Activated CD8-positive, alpha-beta memory T cell treated with anti-CD3 and anti-CD28 coated beads, Interleukin-2, amount 50 U/mL, for 24 hours (primary cell): ENCODE data around the gene TMEM150A.
A peak's percentile ranks its signal among the peaks of the same experiment; 100 is the strongest.
"Not testable (repeated sequence)": the region's sequence is repeated elsewhere in the genome, so short reads cannot be mapped to it uniquely, and the experiment has no call there.

Experiments
- DNase-seq: peaks from one replicate; pipeline ENCODE4 v3.0.0-alpha.2; 2020; ENCODE audit errors: extremely low read depth

Gene TMEM150A

GRCh38 chr2:85602476-85603234 lies at the start of gene TMEM150A:
Gene TMEM150A (minus strand): TSS chr2:85602698. CDS start chr2:85601948, 750 bp downstream.
- peak; percentile 67 for DNase-seq

GRCh38 chr2:85652056-85652455 lies 49.6 kb upstream of the TMEM150A start:
- DNase-seq = no peak

GRCh38 chr2:85651097-85651496 lies 48.6 kb upstream of the TMEM150A start:
- no peak for DNase-seq

GRCh38 chr2:85650456-85650855 lies 48.0 kb upstream of the TMEM150A start:
- no peak for DNase-seq

- DNase-seq = no peak
Observed at GRCh38 chr2:85649201-85650190, 47.0 kb upstream of the TMEM150A start.

- DNase-seq = no peak
Observed at GRCh38 chr2:85648619-85649018, 46.1 kb upstream of the TMEM150A start.

- DNase-seq = no peak
Observed at GRCh38 chr2:85647823-85648526, 45.5 kb upstream of the TMEM150A start.

GRCh38 chr2:85646166-85646565 lies 43.7 kb upstream of the TMEM150A start:
- no peak for DNase-seq

- DNase-seq = no peak
Observed at GRCh38 chr2:85644909-85645308, 42.4 kb upstream of the TMEM150A start.

- no peak for DNase-seq
Observed at GRCh38 chr2:85642725-85643124, 40.2 kb upstream of the TMEM150A start.

GRCh38 chr2:85635636-85636035 lies 33.1 kb upstream of the TMEM150A start:
- DNase-seq = no peak

- no peak for DNase-seq
Observed at GRCh38 chr2:85635011-85635410, 32.5 kb upstream of the TMEM150A start.

GRCh38 chr2:85631316-85631715 lies 28.8 kb upstream of the TMEM150A start:
- no peak for DNase-seq

GRCh38 chr2:85628658-85629057 lies 26.2 kb upstream of the TMEM150A start:
- no peak for DNase-seq

GRCh38 chr2:85623991-85624390 lies 21.5 kb upstream of the TMEM150A start:
- no peak for DNase-seq

- DNase-seq = no peak
Observed at GRCh38 chr2:85621338-85621737, 18.8 kb upstream of the TMEM150A start.

GRCh38 chr2:85619617-85620016 lies 17.1 kb upstream of the TMEM150A start:
- no peak for DNase-seq

- DNase-seq = not testable (repeated sequence)
Observed at GRCh38 chr2:85617723-85618122, 15.2 kb upstream of the TMEM150A start.

- DNase-seq = no peak
Observed at GRCh38 chr2:85615413-85615728, 12.9 kb upstream of the TMEM150A start.

GRCh38 chr2:85614757-85615156 lies 12.3 kb upstream of the TMEM150A start:
- DNase-seq = not testable (repeated sequence)

GRCh38 chr2:85613717-85614515 lies 11.4 kb upstream of the TMEM150A start:
- no peak for DNase-seq
